GM15510 (cell line): ENCODE data around the gene MRGPRG.

Experiments used
- POLR2A ChIP-seq: IDR thresholded peaks from 3 replicates; pipeline ENCODE4 v1.6.1; 2011; ENCODE audit warnings: borderline replicate concordance; ENCODE audit not compliant: insufficient read length; ENCODE audit errors: extremely low read depth

The MRGPRG gene

GRCh38 chr11:3217818-3218482 lies 663 bp downstream of the MRGPRG start:
- no peak for TF ChIP-seq POLR2A

GRCh38 chr11:3216027-3216525 lies 2.5 kb downstream of the MRGPRG start:
- TF ChIP-seq POLR2A, result no peak

GRCh38 chr11:3215346-3216026 lies 3.1 kb downstream of the MRGPRG start:
- no peak for TF ChIP-seq POLR2A

- TF ChIP-seq POLR2A, result no peak
These were observed 4.3 kb downstream of the MRGPRG start for GRCh38 chr11:3214420-3214699.

- TF ChIP-seq POLR2A, result no peak
These were observed 4.8 kb downstream of the MRGPRG start for GRCh38 chr11:3213659-3214419.

- TF ChIP-seq POLR2A, result no peak
These were observed 10.3 kb downstream of the MRGPRG start for GRCh38 chr11:3208272-3208671.

- no peak for TF ChIP-seq POLR2A
These were observed 11.0 kb downstream of the MRGPRG start for GRCh38 chr11:3207526-3208189.

GRCh38 chr11:3206922-3207204 lies 11.8 kb downstream of the MRGPRG start:
- no peak for TF ChIP-seq POLR2A

- TF ChIP-seq POLR2A, result no peak
These were observed 12.3 kb downstream of the MRGPRG start for GRCh38 chr11:3206156-3206921.

- no peak for TF ChIP-seq POLR2A
These were observed 13.1 kb downstream of the MRGPRG start for GRCh38 chr11:3205261-3206155.

- TF ChIP-seq POLR2A, result no peak
These were observed 14.2 kb downstream of the MRGPRG start for GRCh38 chr11:3204141-3205015.

GRCh38 chr11:3203221-3204043 lies 15.2 kb downstream of the MRGPRG start:
- TF ChIP-seq POLR2A, result no peak
